ENCODE data around the gene LRRC74B.

Gene LRRC74B

DNA sequence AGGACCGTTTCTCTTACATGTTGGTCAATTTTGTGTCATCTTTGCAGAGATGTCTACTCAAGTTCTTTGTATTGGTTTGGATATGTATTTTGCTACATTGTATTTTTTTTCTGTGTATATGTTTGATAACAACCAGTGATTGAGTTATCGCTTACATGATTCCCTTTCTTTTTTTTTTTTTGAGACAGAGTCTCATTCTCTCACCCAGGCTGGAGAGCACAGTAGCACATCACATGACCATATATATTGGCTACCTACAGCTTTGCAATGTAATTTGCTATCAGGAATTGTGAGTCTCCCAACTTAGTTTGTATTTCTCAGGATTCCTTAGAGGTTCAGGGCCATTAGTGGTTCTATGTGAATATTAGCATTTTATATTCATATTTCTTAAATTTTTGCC is 59.5 kb downstream of the LRRC74B start:
- no peak for DNase-seq

- DNase-seq = no peak
Observed at GRCh38 chr22:21106000-21106399, 60.3 kb downstream of the LRRC74B start.

DNA sequence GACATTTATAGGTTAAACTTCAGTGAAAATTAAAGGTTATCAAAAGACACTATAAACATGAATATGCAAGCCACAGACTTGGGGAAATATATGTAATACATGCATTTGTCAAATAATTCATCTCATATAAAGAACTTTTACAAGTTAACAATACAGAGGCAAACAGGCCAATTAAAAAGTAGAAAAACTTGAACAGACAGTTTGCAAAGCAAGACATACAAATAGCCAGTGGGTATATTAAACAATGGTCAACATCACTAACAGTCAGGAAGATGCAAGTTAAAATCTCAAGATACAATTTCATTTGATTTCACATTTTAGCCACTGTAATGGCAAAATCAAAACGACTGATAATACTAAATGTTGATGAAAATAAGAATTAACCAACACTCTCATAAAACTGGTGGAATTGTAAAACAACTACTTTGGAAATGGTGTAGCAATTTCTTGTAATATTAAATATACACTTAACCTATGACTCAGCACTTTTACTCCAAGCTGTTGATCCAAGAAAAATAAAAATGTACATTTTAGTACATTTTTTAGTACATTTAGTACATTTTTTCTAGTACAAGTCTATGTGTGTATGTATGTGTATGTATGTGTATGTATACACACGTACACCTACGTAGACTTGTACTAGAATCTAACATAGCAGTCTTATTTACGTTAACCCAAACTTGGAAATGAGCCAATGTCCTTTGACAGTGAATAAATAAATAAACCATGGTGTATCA is 62.8 kb downstream of the LRRC74B start:
- DNase-seq = no peak

Measured in effector CD4-positive, alpha-beta T cell (primary cell).